GM12878 (cell line): ENCODE data around the gene GGACT. TPM values are rescaled to one million over a fixed set of nuclear protein-coding genes. Genes with fewer than 3 reads are reported as not detected.

Source experiments
- ATAC-seq: fragments of 200-7000 bp; cut with Tn5 transposase; 3 replicates; pipeline ENCODE4 v1.9.1; 2020; ENCODE audit warnings: mild to moderate bottlenecking, moderate library complexity
- BruUV-seq: library from RNA; stranded (reverse); fragments of 400-500 nt; replicated peaks from 2 replicates; lab custom pipeline; 2021; lab: Mats Ljungman, UMichigan
- CTCF ChIA-PET: fragments of 300-600 bp; sonication (Branson Sonifier 250); formaldehyde crosslinking; extraction: SDS; loops from one replicate; lab custom pipeline; 2021; ENCODE audit warnings: inconsistent platforms; lab: Yijun Ruan, JAX
- POLR2A ChIA-PET: fragments of 350-600 bp; formaldehyde crosslinking; extraction: SDS; loops from one replicate; lab custom pipeline; 2021; ENCODE audit warnings: inconsistent platforms; lab: Charles Lee
- RAD21 ChIA-PET: fragments of 300-600 bp; sonication (Branson Sonifier 250); formaldehyde crosslinking; loops from one replicate; lab custom pipeline; 2023; ENCODE audit warnings: antibody characterized with exemption; ENCODE audit not compliant: unreplicated experiment; lab: Charles Lee
- SMC1A ChIA-PET: fragments of 300-600 bp; sonication (Branson Sonifier 250); formaldehyde crosslinking; loops from one replicate; lab custom pipeline; 2023; ENCODE audit not compliant: unreplicated experiment, uncharacterized antibody; lab: Charles Lee
- DNase-seq: peaks from one replicate; pipeline ENCODE4 v3.0.0-alpha.2; 2011; ENCODE audit warnings: low read depth, low spot score
- FAIRE-seq: peaks from 3 replicates; lab custom pipeline; 2011; peaks lifted over from hg19 to GRCh38; lab: Jason Lieb, UNC
- H2AFZ ChIP-seq: 2 replicates; pipeline ENCODE4 v1.6.0; 2011; ENCODE audit warnings: low read depth, low read length, control low read depth; ENCODE audit not compliant: control insufficient read depth
- H3K27ac ChIP-seq: 2 replicates; pipeline ENCODE4 v1.5.1; 2011; ENCODE audit warnings: control low read depth; ENCODE audit not compliant: control insufficient read depth, insufficient read depth
- H3K27me3 ChIP-seq, 2 experiments: replicated peaks in 1 of 2; 2 replicates each; pipeline versions ENCODE4 v1.6.0 to v1.6.1; 2011; ENCODE audit warnings: low read length in 1 of 2; ENCODE audit not compliant: control insufficient read depth in 2 of 2, insufficient read depth in 2 of 2
- H3K36me3 ChIP-seq, 2 experiments: 2 replicates each; pipeline ENCODE4 v1.5.1; 2011; ENCODE audit warnings: low read length in 1 of 2; ENCODE audit not compliant: control insufficient read depth in 2 of 2, insufficient read depth in 2 of 2
- H3K4me1 ChIP-seq: 2 replicates; pipeline ENCODE4 v1.6.1; 2011; ENCODE audit warnings: mild to moderate bottlenecking, low read length, moderate library complexity, mixed read lengths; ENCODE audit not compliant: control insufficient read depth, insufficient read depth
- H3K4me2 ChIP-seq: 2 replicates; pipeline ENCODE4 v1.6.0; 2011; ENCODE audit warnings: control low read depth; ENCODE audit not compliant: control insufficient read depth, insufficient read depth
- H3K4me3 ChIP-seq: fragments of 200-600 bp; sonication (generic); 2 replicates; pipeline ENCODE4 v1.5.1; 2016
- H3K79me2 ChIP-seq: 2 replicates; pipeline ENCODE4 v1.6.0; 2011; ENCODE audit warnings: low read length; ENCODE audit not compliant: control insufficient read depth, insufficient read depth
- H3K9ac ChIP-seq: 2 replicates; pipeline ENCODE4 v1.8.0; 2011; ENCODE audit warnings: low read length, control low read depth, mixed read lengths; ENCODE audit not compliant: control insufficient read depth, insufficient read depth
- H3K9me3 ChIP-seq: replicated peaks from 3 replicates; pipeline ENCODE4 v1.5.1; 2011; ENCODE audit warnings: mild to moderate bottlenecking, low read length; ENCODE audit not compliant: control insufficient read depth, insufficient read depth
- H4K20me1 ChIP-seq: 2 replicates; pipeline ENCODE4 v1.6.0; 2011; ENCODE audit not compliant: control insufficient read depth, insufficient read depth
- BRCA1 ChIP-seq: IDR thresholded peaks from 2 replicates; pipeline ENCODE4 v1.6.1; 2011; ENCODE audit warnings: low read depth, low read length, improper control_type of control experiment
- CEBPZ ChIP-seq: fragments of 150-350 bp; IDR thresholded peaks from 2 replicates; pipeline ENCODE4 v1.6.1; 2016; ENCODE audit warnings: low read depth, low read length
- CHD2 ChIP-seq: IDR thresholded peaks from 2 replicates; pipeline ENCODE4 v1.6.1; 2011; ENCODE audit warnings: low read depth, low read length, improper control_type of control experiment, borderline replicate concordance
- EP300 ChIP-seq, 2 experiments: fragments of 150-350 bp in 1 of 2; IDR thresholded peaks; 2 replicates each; pipeline ENCODE4 v1.6.1; 2011 to 2012; ENCODE audit warnings: low read depth in 2 of 2, low read length in 2 of 2, borderline replicate concordance in 1 of 2, improper control_type of control experiment in 1 of 2, inconsistent platforms in 1 of 2; ENCODE audit not compliant: control insufficient read depth in 1 of 2
- HDAC2 ChIP-seq: fragments of 200-600 bp; sonication (generic); IDR thresholded peaks from 2 replicates; pipeline ENCODE4 v1.6.1; 2017
- MXI1 ChIP-seq: fragments of 150-350 bp; IDR thresholded peaks from 2 replicates; pipeline ENCODE4 v1.6.1; 2011; ENCODE audit warnings: low read depth, mild to moderate bottlenecking, inconsistent platforms, low read length, improper control_type of control experiment
- NR2C1 ChIP-seq: fragments of 450-650 bp; IDR thresholded peaks from 2 replicates; pipeline ENCODE4 v1.6.1; 2017; ENCODE audit warnings: antibody characterized with exemption, mild to moderate bottlenecking, moderate library complexity
- NR2C2 ChIP-seq: IDR thresholded peaks from 2 replicates; pipeline ENCODE4 v1.6.1; 2011; ENCODE audit warnings: borderline replicate concordance, low read depth; ENCODE audit not compliant: control insufficient read depth, insufficient read length
- SUZ12 ChIP-seq: fragments of 200-600 bp; sonication (generic); IDR thresholded peaks from one replicate; pipeline ENCODE4 v1.6.1; 2018; ENCODE audit warnings: antibody characterized with exemption, mild to moderate bottlenecking; ENCODE audit not compliant: unreplicated experiment
- ZSCAN29 ChIP-seq: fragments of 450-650 bp; IDR thresholded peaks from 2 replicates; pipeline ENCODE4 v1.6.1; 2017; ENCODE audit warnings: mild to moderate bottlenecking, moderate library complexity
- WGBS: methylation state at CpG from one replicate; pipeline ENCODE4 v1.1.6; 2016; ENCODE audit warnings: low lambda C conversion rate; ENCODE audit not compliant: insufficient replicate concordance, insufficient coverage; ENCODE audit errors: missing lambda C conversion rate; 5-methylcytosine and 5-hydroxymethylcytosine counted together
- in situ Hi-C: fragments of 300-500 bp; cut with MboI; formaldehyde crosslinking; loops from 9 replicates; pipeline ENCODE4 v1.14.3; 2018; ENCODE audit warnings: mixed read lengths
- intact Hi-C: fragments of 100-400 bp; cut with micrococcal nuclease; formaldehyde crosslinking; loops from one replicate; pipeline ENCODE4 v1.14.2; 2022; ENCODE audit not compliant: unreplicated experiment
- polyA plus RNA-seq, 11 experiments: library from polyadenylated mRNA; depleted of rRNA in 4 of 11; unstranded in 6 of 11; stranded (reverse) in 5 of 11; fragments of >200 nt; fragmentation: Nextera tagmentation in 4 of 11; fragmentation: Illumina TruSeq in 1 of 11; extraction: Ambion mirVana in 4 of 11; extraction: Trizol in 1 of 11; gene quantifications; 1 replicate in 1 of 11; 2 replicates in 10 of 11; pipeline versions ENCODE4 v1.2.1 to v1.2.3, GENCODE V29; 2011 to 2016; ENCODE audit warnings: inconsistent platforms in 2 of 11, missing spikeins in 2 of 11, low read depth in 1 of 11
- total RNA-seq, 4 experiments: library from RNA; depleted of rRNA in 3 of 4; stranded (reverse); fragments of >200 nt in 3 of 4; fragmentation: Illumina TruSeq in 1 of 4; extraction: Trizol in 1 of 4; gene quantifications; 2 replicates each; pipeline versions ENCODE4 v1.2.1 to v1.2.3, GENCODE V29; 2013 to 2021
- TF ChIP-seq, protein P1 (sequence below): IDR thresholded peaks from 2 replicates; pipeline ENCODE4 v1.6.1; 2011; ENCODE audit warnings: borderline replicate concordance, low read depth, mild to moderate bottlenecking, moderate library complexity, mixed read lengths, low read length; ENCODE audit not compliant: insufficient read depth; ENCODE audit errors: extremely low read length
- TF ChIP-seq, protein P2 (sequence below): IDR thresholded peaks from 2 replicates; pipeline ENCODE4 v1.6.1; 2012; ENCODE audit warnings: low read length, inconsistent platforms

Gene GGACT
- total and polyA plus RNA-seq, 10 of the 15 experiments (the other 5 are each of a cell fraction or from before 2014, with no cell fraction given): 0.61 to 8.8 (median 4.2) TPM

GRCh38 chr13:100637380-100637779, 48.8 kb upstream of the GGACT start:
- H3K4me2 ChIP-seq: no peak overlapping the region
- H2AFZ ChIP-seq: no peak overlapping the region
- in situ Hi-C loops: no loop called here
- BruUV-seq: no TSS peak
- no peaks in the 10 kb centered on the region for H3K4me1 ChIP-seq
- ATAC-seq: no peak
- POLR2A ChIA-PET: no interaction called here
- SMC1A ChIA-PET: no interaction called here
- no peaks in the 10 kb centered on the region for H3K79me2 ChIP-seq
- no peak for FAIRE-seq
- RAD21 ChIA-PET: no interaction called here
- no peak for DNase-seq
- CTCF ChIA-PET: no interaction called here
- H3K27me3 ChIP-seq: no peaks in the 10 kb centered on the region
- no peak overlapping the region for H3K4me3 ChIP-seq
- intact Hi-C loops: no loop called here
- no peak overlapping the region for H3K9ac ChIP-seq
- H4K20me1 ChIP-seq: no peaks in the 10 kb centered on the region
- H3K9me3 ChIP-seq: no peaks in the 10 kb centered on the region
- peaks cover 0 to 15% of the 10 kb centered on the region in 2 experiments; a peak in 2 of 4 replicates for H3K36me3 ChIP-seq
- WGBS: 94% methylated on average over 16 of the region's 16 CpGs
- H3K27ac ChIP-seq: no peak overlapping the region
- TF ChIP-seq HDAC2 (no peak), ZSCAN29 (no peak), BRCA1 (no peak), SUZ12 (no peak), NR2C2 (no peak), MXI1 (no peak), NR2C1 (no peak), CEBPZ (no peak), EP300 (IDR thresholded peaks at IDR 0.05; ENCODE audit: borderline replicate concordance in 1 of 2, control insufficient read depth in 1 of 2, low read depth in 2 of 2, low read length in 2 of 2) (no peak), CHD2 (no peak)
- TF ChIP-seq, protein P1, sequence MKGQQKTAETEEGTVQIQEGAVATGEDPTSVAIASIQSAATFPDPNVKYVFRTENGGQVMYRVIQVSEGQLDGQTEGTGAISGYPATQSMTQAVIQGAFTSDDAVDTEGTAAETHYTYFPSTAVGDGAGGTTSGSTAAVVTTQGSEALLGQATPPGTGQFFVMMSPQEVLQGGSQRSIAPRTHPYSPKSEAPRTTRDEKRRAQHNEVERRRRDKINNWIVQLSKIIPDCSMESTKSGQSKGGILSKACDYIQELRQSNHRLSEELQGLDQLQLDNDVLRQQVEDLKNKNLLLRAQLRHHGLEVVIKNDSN: no peak
- TF ChIP-seq, protein P2, sequence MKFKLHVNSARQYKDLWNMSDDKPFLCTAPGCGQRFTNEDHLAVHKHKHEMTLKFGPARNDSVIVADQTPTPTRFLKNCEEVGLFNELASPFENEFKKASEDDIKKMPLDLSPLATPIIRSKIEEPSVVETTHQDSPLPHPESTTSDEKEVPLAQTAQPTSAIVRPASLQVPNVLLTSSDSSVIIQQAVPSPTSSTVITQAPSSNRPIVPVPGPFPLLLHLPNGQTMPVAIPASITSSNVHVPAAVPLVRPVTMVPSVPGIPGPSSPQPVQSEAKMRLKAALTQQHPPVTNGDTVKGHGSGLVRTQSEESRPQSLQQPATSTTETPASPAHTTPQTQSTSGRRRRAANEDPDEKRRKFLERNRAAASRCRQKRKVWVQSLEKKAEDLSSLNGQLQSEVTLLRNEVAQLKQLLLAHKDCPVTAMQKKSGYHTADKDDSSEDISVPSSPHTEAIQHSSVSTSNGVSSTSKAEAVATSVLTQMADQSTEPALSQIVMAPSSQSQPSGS: no peak
